Bronchial epithelial cell (primary cell): ENCODE data around the gene SURF6. TPM values are rescaled to one million over a fixed set of nuclear protein-coding genes. Genes with fewer than 3 reads are reported as not detected.
"Not testable (repeated sequence)": the region's sequence is repeated elsewhere in the genome, so short reads cannot be mapped to it uniquely, and the experiment has no call there.

Experiments used
- DNase-seq: peaks from one replicate; pipeline ENCODE4 v3.0.0-alpha.2; 2010; ENCODE audit warnings: low read depth
- FAIRE-seq: peaks from 2 replicates; lab custom pipeline; 2011; peaks lifted over from hg19 to GRCh38; lab: Jason Lieb, UNC
- H3K27me3 ChIP-seq: 2 replicates; pipeline ENCODE4 v1.5.1; 2011; ENCODE audit warnings: low read length; ENCODE audit not compliant: control insufficient read depth, insufficient read depth
- H3K36me3 ChIP-seq: 2 replicates; pipeline ENCODE4 v1.5.1; 2011; ENCODE audit warnings: low read length; ENCODE audit not compliant: control insufficient read depth, insufficient read depth
- H3K4me3 ChIP-seq: 2 replicates; pipeline ENCODE4 v1.5.1; 2011; ENCODE audit warnings: mild to moderate bottlenecking, low read depth, low read length, control low read depth
- CTCF ChIP-seq: IDR thresholded peaks from 2 replicates; pipeline ENCODE4 v1.5.1; 2011; ENCODE audit warnings: mild to moderate bottlenecking, moderate library complexity, low read length, control low read depth, inconsistent platforms; ENCODE audit not compliant: insufficient read depth, severe bottlenecking
- total RNA-seq: library from RNA; depleted of rRNA; stranded (reverse); fragments of >200 nt; gene quantifications from 2 replicates; pipeline ENCODE4 v1.2.1, GENCODE V29; 2014

SURF6 gene
- total RNA-seq, 1 donor from 2014 or later, result 9.0 TPM

GRCh38 chr9:133304477-133305377, 31.3 kb downstream of the SURF6 start:
- no peak overlapping the region for H3K4me3 ChIP-seq
- DNase-seq (no peak), FAIRE-seq (no peak)
- H3K27me3 ChIP-seq, result peaks cover 6% of the 10 kb centered on the region
- no peak for TF ChIP-seq CTCF
- no peaks in the 10 kb centered on the region for H3K36me3 ChIP-seq

DNA sequence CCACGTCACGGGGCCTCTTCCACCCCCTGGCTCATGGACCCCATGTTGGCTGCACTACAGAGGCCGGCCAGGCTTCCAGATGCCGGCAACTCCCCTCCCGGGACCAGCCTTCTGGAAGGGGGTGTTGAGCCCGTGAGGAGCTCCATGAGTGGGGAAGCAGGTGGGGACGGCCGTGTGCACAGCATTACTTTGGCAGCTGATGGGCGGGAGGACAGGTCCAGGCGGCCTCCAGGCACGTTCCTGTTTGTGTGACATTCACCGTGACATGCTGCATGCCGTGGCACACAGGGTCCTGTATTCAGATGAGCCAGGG, 31.9 kb downstream of the SURF6 start:
- no peak for TF ChIP-seq CTCF
- no peak for DNase-seq

DNA sequence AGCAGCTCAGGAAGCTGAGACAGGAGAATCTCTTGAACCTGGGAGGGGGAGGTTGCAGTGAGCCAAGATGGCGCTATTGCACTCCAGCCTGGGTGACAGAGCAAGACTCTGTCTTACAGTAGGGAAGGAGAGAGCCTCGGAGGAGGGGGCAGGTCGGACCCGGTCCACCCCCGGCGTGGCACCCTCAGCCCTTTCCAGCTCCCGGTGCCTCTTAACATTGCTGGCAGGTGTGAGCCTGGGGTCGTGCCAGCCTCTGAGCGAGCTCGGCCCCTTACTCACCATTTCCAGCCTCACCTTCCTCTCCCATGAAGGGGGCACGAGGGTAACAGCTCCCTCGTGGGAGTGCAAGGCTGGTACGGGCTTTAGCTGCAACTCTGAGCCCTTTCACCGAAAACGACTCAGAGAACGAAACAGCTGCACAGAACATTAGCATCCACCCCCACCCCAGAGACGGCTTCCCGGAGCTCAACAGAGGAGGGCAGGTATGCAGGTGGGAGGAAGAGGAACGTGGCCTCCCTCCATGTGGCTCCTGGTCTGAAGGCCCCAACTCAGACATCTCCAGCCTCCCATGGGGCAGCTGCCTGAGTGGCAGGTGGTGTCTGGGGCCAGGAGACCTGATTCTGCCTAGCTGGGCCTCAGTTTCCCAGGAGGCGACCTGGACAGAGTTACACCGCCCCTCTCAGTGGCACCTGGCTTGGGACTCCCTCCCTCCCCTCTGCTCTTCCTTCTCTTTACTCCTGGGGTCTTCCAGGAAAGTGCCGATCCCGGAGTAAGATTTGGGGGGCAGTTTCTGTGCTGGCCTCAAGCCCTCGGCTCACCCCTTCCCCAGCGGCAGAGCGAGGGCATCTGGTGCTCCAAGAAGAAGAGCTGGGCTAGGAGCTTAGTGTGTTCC, 32.5 kb downstream of the SURF6 start:
- Histone ChIP-seq H3K4me3 (no peak overlapping the region), H3K36me3 (no peaks in the 10 kb centered on the region), H3K27me3 (peaks cover 6% of the 10 kb centered on the region)
- no peak for DNase-seq
- no peak for FAIRE-seq
- no peak for TF ChIP-seq CTCF

More for the DNA sequence above, 31.9 kb downstream of the SURF6 start:
- Histone ChIP-seq H3K36me3 (no peaks in the 10 kb centered on the region), H3K27me3 (peaks cover 6% of the 10 kb centered on the region), H3K4me3 (no peak overlapping the region)
- no peak for FAIRE-seq

- DNase-seq, result no peak
- peaks cover 6% of the 10 kb centered on the region for H3K27me3 ChIP-seq
- no peak overlapping the region for H3K4me3 ChIP-seq
- no peak for FAIRE-seq
- no peak for TF ChIP-seq CTCF
- H3K36me3 ChIP-seq, result no peaks in the 10 kb centered on the region
Observed at GRCh38 chr9:133301253-133302230, 34.4 kb downstream of the SURF6 start.

DNA sequence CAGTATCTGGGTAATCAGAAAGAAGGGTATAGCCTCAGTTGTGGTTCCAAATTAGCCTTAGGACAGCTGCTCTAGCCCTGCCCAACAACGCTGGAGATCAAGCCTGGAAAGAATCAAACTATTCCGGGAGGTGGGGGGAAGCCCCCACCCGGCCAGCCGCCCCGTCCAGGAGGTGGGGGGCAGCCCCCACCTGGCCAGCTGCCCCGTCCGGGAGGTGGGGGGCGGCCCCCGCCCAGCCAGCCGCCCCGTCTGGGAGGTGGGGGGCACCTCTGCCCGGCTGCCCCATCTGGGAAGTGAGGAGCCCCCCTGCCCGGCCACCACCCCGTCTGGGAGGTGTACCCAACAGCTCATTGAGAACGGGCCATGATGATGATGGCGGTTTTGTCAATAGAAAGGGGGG, 36.0 kb downstream of the SURF6 start:
- not testable (repeated sequence) for DNase-seq, H3K36me3 ChIP-seq, FAIRE-seq, H3K27me3 ChIP-seq, H3K4me3 ChIP-seq
